H1 (cell line): ENCODE measurements around the gene NKPD1. TPM values are rescaled to one million over a fixed set of nuclear protein-coding genes. Genes with fewer than 3 reads are reported as not detected.

Experiments
- CTCF ChIA-PET: fragments of 300-600 bp; sonication (Branson Sonifier 250); formaldehyde crosslinking; loops from one replicate; lab custom pipeline; 2021; ENCODE audit not compliant: partially characterized antibody; lab: Charles Lee
- POLR2A ChIA-PET: fragments of 300-600 bp; sonication (Branson Sonifier 250); formaldehyde crosslinking; loops from one replicate; lab custom pipeline; 2021; ENCODE audit warnings: inconsistent platforms; ENCODE audit not compliant: partially characterized antibody; lab: Charles Lee
- DNase-seq, 2 experiments: peaks; one replicate each; pipeline versions ENCODE4 v3.0.0 to v3.0.0-alpha.2; 2010 to 2022; ENCODE audit warnings: low spot score in 2 of 2, low read depth in 1 of 2, mixed read lengths in 1 of 2
- FAIRE-seq: peaks from 2 replicates; lab custom pipeline; 2011; peaks lifted over from hg19 to GRCh38; lab: Jason Lieb, UNC
- H2AFZ ChIP-seq: 2 replicates; pipeline ENCODE4 v1.8.1; 2012; ENCODE audit warnings: low read length, inconsistent platforms
- H2AK5ac ChIP-seq: 2 replicates; pipeline ENCODE4 v1.6.1; 2013; ENCODE audit warnings: low read depth, low read length
- H2BK120ac ChIP-seq: replicated peaks from 2 replicates; pipeline ENCODE3; 2013; ENCODE audit warnings: low read depth, low read length, inconsistent platforms
- H2BK12ac ChIP-seq: 2 replicates; pipeline ENCODE4 v1.6.1; 2013; ENCODE audit warnings: low read depth, low read length
- H2BK15ac ChIP-seq: 2 replicates; pipeline ENCODE4 v1.6.1; 2013; ENCODE audit warnings: low read length
- H2BK20ac ChIP-seq: 2 replicates; pipeline ENCODE4 v1.6.1; 2013; ENCODE audit warnings: low read length
- H2BK5ac ChIP-seq: 2 replicates; pipeline ENCODE4 v1.6.1; 2013; ENCODE audit warnings: low read depth, low read length
- H3K14ac ChIP-seq: 2 replicates; pipeline ENCODE4 v1.6.1; 2013; ENCODE audit warnings: inconsistent platforms; ENCODE audit not compliant: insufficient read length
- H3K18ac ChIP-seq: 2 replicates; pipeline ENCODE4 v1.6.1; 2013; ENCODE audit warnings: low read length; ENCODE audit errors: extremely low read depth
- H3K23ac ChIP-seq: 2 replicates; pipeline ENCODE4 v1.6.1; 2013; ENCODE audit warnings: inconsistent platforms; ENCODE audit not compliant: insufficient read length
- H3K23me2 ChIP-seq: 2 replicates; pipeline ENCODE4 v1.6.1; 2013; ENCODE audit warnings: low read depth, low read length
- H3K27ac ChIP-seq: 2 replicates; pipeline ENCODE4 v1.6.1; 2011; ENCODE audit warnings: low read depth, low read length, inconsistent platforms
- H3K27me3 ChIP-seq, 4 experiments: replicated peaks in 1 of 4; 1 replicate in 1 of 4; 2 replicates in 3 of 4; pipeline versions ENCODE4 v1.6.1 to v1.8.1; 2011 to 2013; ENCODE audit warnings: low read length in 3 of 4, mild to moderate bottlenecking in 3 of 4, inconsistent platforms in 2 of 4, mixed read lengths in 2 of 4, moderate library complexity in 1 of 4; ENCODE audit not compliant: control insufficient read depth in 3 of 4, insufficient read depth in 3 of 4; ENCODE audit errors: extremely low read depth in 1 of 4
- H3K36me3 ChIP-seq, 4 experiments: 2 replicates each; pipeline versions ENCODE4 v1.6.1 to v1.8.1; 2011 to 2013; ENCODE audit warnings: mild to moderate bottlenecking in 4 of 4, low read length in 3 of 4, moderate library complexity in 2 of 4, control low read depth in 1 of 4, inconsistent platforms in 1 of 4; ENCODE audit not compliant: insufficient read depth in 4 of 4, control insufficient read depth in 2 of 4
- H3K4ac ChIP-seq: replicated peaks from 2 replicates; pipeline ENCODE3; 2013; ENCODE audit warnings: low read length, low read depth, mixed read lengths, inconsistent platforms; ENCODE audit not compliant: insufficient read length
- H3K4me1 ChIP-seq, 4 experiments: replicated peaks in 1 of 4; 1 replicate in 1 of 4; 2 replicates in 3 of 4; pipeline versions ENCODE4 v1.6.1 to v1.8.1; 2011 to 2013; ENCODE audit warnings: low read length in 3 of 4, inconsistent platforms in 2 of 4, mixed read lengths in 1 of 4; ENCODE audit not compliant: insufficient read depth in 4 of 4, control insufficient read depth in 3 of 4
- H3K4me2 ChIP-seq, 2 experiments: 2 replicates each; pipeline versions ENCODE4 v1.6.1 to v1.8.1; 2011 to 2013; ENCODE audit warnings: low read depth in 2 of 2, low read length in 2 of 2, control low read depth in 1 of 2, inconsistent platforms in 1 of 2, mild to moderate bottlenecking in 1 of 2; ENCODE audit not compliant: insufficient read depth in 1 of 2
- H3K4me3 ChIP-seq, 4 experiments: fragments of 200-600, 300-600 bp in 1 of 4; sonication (generic), shearing (Covaris generic), sonication (Bioruptor Twin) in 1 of 4; 2 replicates each; pipeline versions ENCODE4 v1.5.1 to v1.8.1; 2011 to 2016; ENCODE audit warnings: low read length in 4 of 4, low read depth in 3 of 4, control low read depth in 2 of 4, inconsistent platforms in 2 of 4, mild to moderate bottlenecking in 2 of 4, mixed read lengths in 1 of 4, moderate library complexity in 1 of 4; ENCODE audit not compliant: insufficient read depth in 2 of 4; ENCODE audit errors: extremely low read depth in 1 of 4
- H3K56ac ChIP-seq: replicated peaks from 2 replicates; pipeline ENCODE3; 2013; ENCODE audit warnings: low read depth, mild to moderate bottlenecking, mixed read lengths, low read length, inconsistent platforms; ENCODE audit not compliant: insufficient read length
- H3K79me1 ChIP-seq: 2 replicates; pipeline ENCODE4 v1.6.1; 2013; ENCODE audit warnings: low read depth, low read length, control low read depth
- H3K79me2 ChIP-seq, 2 experiments: 2 replicates each; pipeline versions ENCODE4 v1.6.1 to v1.8.1; 2012 to 2013; ENCODE audit warnings: low read length in 2 of 2, mild to moderate bottlenecking in 2 of 2, inconsistent platforms in 1 of 2; ENCODE audit not compliant: insufficient read depth in 2 of 2, control insufficient read depth in 1 of 2
- H3K9ac ChIP-seq, 4 experiments: replicated peaks in 1 of 4; 1 replicate in 1 of 4; 2 replicates in 3 of 4; pipeline versions ENCODE4 v1.6.1 to v1.8.1; 2011 to 2013; ENCODE audit warnings: low read depth in 3 of 4, low read length in 3 of 4, control low read depth in 2 of 4, mild to moderate bottlenecking in 2 of 4, moderate library complexity in 2 of 4, inconsistent platforms in 1 of 4; ENCODE audit errors: extremely low read depth in 1 of 4
- H3K9me3 ChIP-seq, 2 experiments: 2 replicates each; pipeline versions ENCODE4 v1.6.1 to v1.8.1; 2012 to 2013; ENCODE audit warnings: mild to moderate bottlenecking in 2 of 2, moderate library complexity in 2 of 2, control low read depth in 1 of 2, inconsistent platforms in 1 of 2, low read depth in 1 of 2, low read length in 1 of 2, mixed read lengths in 1 of 2; ENCODE audit not compliant: insufficient read depth in 2 of 2
- H4K20me1 ChIP-seq, 2 experiments: replicated peaks in 1 of 2; 2 replicates each; pipeline versions ENCODE3 to v1.8.1; 2011 to 2013; ENCODE audit warnings: inconsistent platforms in 2 of 2, low read length in 2 of 2, mild to moderate bottlenecking in 1 of 2; ENCODE audit not compliant: insufficient read depth in 2 of 2, control insufficient read depth in 1 of 2
- H4K5ac ChIP-seq: 2 replicates; pipeline ENCODE4 v1.6.1; 2013; ENCODE audit warnings: low read length, low read depth, mixed read lengths, inconsistent platforms; ENCODE audit not compliant: insufficient read length
- H4K8ac ChIP-seq: 2 replicates; pipeline ENCODE4 v1.8.0; 2013; ENCODE audit warnings: mild to moderate bottlenecking, moderate library complexity, low read length, inconsistent platforms; ENCODE audit not compliant: insufficient read depth; ENCODE audit errors: extremely low read depth
- H4K91ac ChIP-seq: replicated peaks from 2 replicates; pipeline ENCODE3; 2013; ENCODE audit warnings: low read length, mixed read lengths, inconsistent platforms; ENCODE audit not compliant: insufficient read length
- ATF3 ChIP-seq: IDR thresholded peaks from 2 replicates; pipeline ENCODE4 v1.6.1; 2011; ENCODE audit warnings: low read depth, mild to moderate bottlenecking, low read length; ENCODE audit not compliant: insufficient read depth
- BCL11A ChIP-seq, 2 experiments: IDR thresholded peaks; one replicate each; pipeline ENCODE4 v1.6.1; 2011; ENCODE audit warnings: low read depth in 2 of 2, low read length in 2 of 2, mild to moderate bottlenecking in 2 of 2
- BRCA1 ChIP-seq: IDR thresholded peaks from 2 replicates; pipeline ENCODE4 v1.6.1; 2012; ENCODE audit warnings: low read depth, low read length, improper control_type of control experiment
- CHD2 ChIP-seq: IDR thresholded peaks from 2 replicates; pipeline ENCODE4 v1.6.1; 2012; ENCODE audit warnings: low read length, improper control_type of control experiment
- CREB1 ChIP-seq: IDR thresholded peaks from 2 replicates; pipeline ENCODE4 v1.6.1; 2012; ENCODE audit warnings: inconsistent platforms
- EGR1 ChIP-seq: IDR thresholded peaks from 2 replicates; pipeline ENCODE4 v1.6.1; 2011; ENCODE audit warnings: low read depth, low read length, borderline replicate concordance
- EP300 ChIP-seq, 2 experiments: IDR thresholded peaks; 1 replicate in 1 of 2; 2 replicates in 1 of 2; pipeline ENCODE4 v1.6.1; 2011 to 2012; ENCODE audit warnings: low read depth in 2 of 2, low read length in 2 of 2, mild to moderate bottlenecking in 2 of 2, borderline replicate concordance in 1 of 2, inconsistent platforms in 1 of 2, moderate library complexity in 1 of 2
- FOSL1 ChIP-seq: IDR thresholded peaks from 2 replicates; pipeline ENCODE4 v1.6.1; 2011; ENCODE audit warnings: mild to moderate bottlenecking, low read depth, low read length, moderate library complexity; ENCODE audit not compliant: insufficient read depth
- GABPA ChIP-seq: IDR thresholded peaks from 2 replicates; pipeline ENCODE4 v1.6.1; 2011; ENCODE audit warnings: mild to moderate bottlenecking, low read length, moderate library complexity, borderline replicate concordance; ENCODE audit not compliant: insufficient read depth
- KDM5A ChIP-seq: fragments of 200-600 bp; IDR thresholded peaks from 2 replicates; pipeline ENCODE4 v1.7.1; 2012; ENCODE audit warnings: mild to moderate bottlenecking, low read length, inconsistent platforms, mixed read lengths
- MAX ChIP-seq: IDR thresholded peaks from 2 replicates; pipeline ENCODE4 v1.6.1; 2012; ENCODE audit warnings: inconsistent platforms
- POLR2A ChIP-seq, 2 experiments: IDR thresholded peaks; 1 replicate in 1 of 2; 2 replicates in 1 of 2; pipeline ENCODE4 v1.6.1; 2011; ENCODE audit warnings: low read depth in 2 of 2, low read length in 2 of 2, mild to moderate bottlenecking in 2 of 2; ENCODE audit errors: control extremely low read depth in 1 of 2
- SIRT6 ChIP-seq: IDR thresholded peaks from one replicate; pipeline ENCODE4 v1.7.1; 2012; ENCODE audit warnings: low read length, inconsistent platforms
- SP4 ChIP-seq: IDR thresholded peaks from 2 replicates; pipeline ENCODE4 v1.6.1; 2012; ENCODE audit warnings: low read length, inconsistent platforms
- YY1 ChIP-seq: IDR thresholded peaks from 2 replicates; pipeline ENCODE4 v1.6.1; 2011; ENCODE audit warnings: low read depth, mild to moderate bottlenecking, low read length
- WGBS, 2 experiments: shearing (Covaris generic) in 1 of 2; methylation state at CpG; one replicate each; pipeline versions ENCODE4 v1.1.6 to v1.1.7; 2013 to 2015; ENCODE audit warnings: low lambda C conversion rate in 2 of 2, mixed read lengths in 2 of 2, inconsistent platforms in 1 of 2, low coverage in 1 of 2, missing lambda C conversion rate in 1 of 2; ENCODE audit not compliant: insufficient replicate concordance in 2 of 2, insufficient coverage in 1 of 2, insufficient read length in 1 of 2; ENCODE audit errors: extremely low coverage in 1 of 2, missing lambda C conversion rate in 1 of 2; 5-methylcytosine and 5-hydroxymethylcytosine counted together
- polyA plus RNA-seq, 7 experiments: library from polyadenylated mRNA; depleted of rRNA in 3 of 7; stranded (reverse) in 5 of 7; unstranded in 2 of 7; fragments of >200 nt in 5 of 7; fragments of 200-250 nt in 2 of 7; gene quantifications; 1 replicate in 5 of 7; 2 replicates in 1 of 7; 4 replicates in 1 of 7; pipeline versions ENCODE4 v1.2.1 to v1.2.3, GENCODE V29; 2011 to 2013; ENCODE audit warnings: missing spikeins in 2 of 7, mixed read lengths in 2 of 7
- total RNA-seq: library from RNA; stranded (reverse); fragmentation: NEBNext Ultra II Directional; extraction: Animal tissue kit (Norgen Biotek cat#: 25700); gene quantifications from 2 replicates; pipeline ENCODE4 v1.2.1, GENCODE V29; 2021

The NKPD1 gene
- total and polyA plus RNA-seq, 2 of the 8 experiments (the other 6 are each of a cell fraction or from before 2014, with no cell fraction given), result 0.30 to 0.39 TPM

GRCh38 chr19:45130236-45130635 is 30.5 kb downstream of the NKPD1 start:
- Histone ChIP-seq H3K9me3 (no peaks in the 10 kb centered on the region), H3K4me1 (peaks cover 0 to 10% (median 7%) of the 10 kb centered on the region in 4 experiments; a peak in 6 of 7 replicates), H3K23ac (no peak overlapping the region), H3K79me2 (peaks cover 0 to 45% of the 10 kb centered on the region in 2 experiments; a peak in 2 of 4 replicates), H2AFZ (no peak overlapping the region), H3K14ac (no peak overlapping the region), H3K4me3 (no peak overlapping the region), H2BK15ac (no peak overlapping the region), H4K5ac (no peak overlapping the region), H3K4ac (no peak overlapping the region), H3K79me1 (peaks cover 24% of the 10 kb centered on the region), H3K23me2 (no peaks in the 10 kb centered on the region), H2BK20ac (no peak overlapping the region), H3K36me3 (no peaks in the 10 kb centered on the region), H4K91ac (no peak overlapping the region), H2BK5ac (peak overlapping the region; percentile 24; the same call in 1 of the 2 replicates), H2BK12ac (peak overlapping the region; percentile 9; the same call in 1 of the 2 replicates), H4K20me1 (peaks cover 17 to 27% of the 10 kb centered on the region in 2 experiments), H3K18ac (no peak overlapping the region), H3K27ac (no peak overlapping the region), H3K27me3 (no peaks in the 10 kb centered on the region; a peak in 1 of 7 replicates), H3K56ac (no peak overlapping the region), H3K4me2 (no peak overlapping the region), H2AK5ac (no peak overlapping the region), H4K8ac (no peak overlapping the region), H2BK120ac (no peak overlapping the region), H3K9ac (no peak overlapping the region)
- POLR2A ChIA-PET, result interaction anchor here (1.0 to 1.9 kb wide), 3 partner anchors 10 to 38 kb away, joined by 3 to 4 read pairs (median 4); partner anchors contain the start of gene PPP1R37
- DNase-seq, result no peak
- no peak for FAIRE-seq
- 94% methylated on average over 13 of the region's 13 CpGs; no CpG with 5 or more reads in 1 of the 2 experiments for WGBS, 2 experiments
- CTCF ChIA-PET, result interaction anchor here (0.5 to 2.5 kb wide), 5 partner anchors 10 to 220 kb away, joined by 3 to 12 read pairs (median 4); no protein-coding TSS in a partner anchor
- no peak for TF ChIP-seq BRCA1
- TF ChIP-seq CREB1, result no peak
- no peak for TF ChIP-seq EP300 (IDR thresholded peaks at IDR 0.05; ENCODE audit: borderline replicate concordance in 1 of 2, low read depth in 2 of 2, low read length in 2 of 2)
- TF ChIP-seq MAX, result no peak
- no peak for TF ChIP-seq SP4
- TF ChIP-seq KDM5A, result no peak
- no peak for TF ChIP-seq SIRT6
- no peak for TF ChIP-seq FOSL1
- TF ChIP-seq YY1, result no peak
- TF ChIP-seq EGR1, result no peak
- no peak for TF ChIP-seq BCL11A (IDR thresholded peaks at IDR 0.05; ENCODE audit: low read depth in 2 of 2, low read length in 2 of 2)
- TF ChIP-seq CHD2, result no peak
- TF ChIP-seq ATF3, result no peak
- TF ChIP-seq POLR2A (IDR thresholded peaks at IDR 0.05; ENCODE audit: control extremely low read depth in 1 of 2, low read depth in 2 of 2, low read length in 2 of 2), result no peak
- no peak for TF ChIP-seq GABPA
